MCF 10A (cell line): ENCODE data around the gene ASB1. TPM values are rescaled to one million over a fixed set of nuclear protein-coding genes. Genes with fewer than 3 reads are reported as not detected.

Experiments used
- BruUV-seq: library from RNA; stranded (reverse); fragments of 400-500 nt; replicated peaks from 2 replicates; lab custom pipeline; 2021; lab: Mats Ljungman, UMichigan
- CTCF ChIA-PET: fragments of 300-600 bp; sonication (Branson Sonifier 250); formaldehyde crosslinking; extraction: SDS; loops from one replicate; lab custom pipeline; 2021; ENCODE audit warnings: antibody characterized with exemption, inconsistent platforms; lab: Yijun Ruan, JAX
- POLR2A ChIA-PET: fragments of 300-600, 350-650 bp; sonication (Branson Sonifier 250); formaldehyde crosslinking; extraction: SDS; loops from one replicate; lab custom pipeline; 2020; ENCODE audit warnings: antibody characterized with exemption, inconsistent platforms; lab: Yijun Ruan, JAX
- DNase-seq: peaks from one replicate; pipeline ENCODE4 v3.0.0-alpha.2; 2018; ENCODE audit not compliant: unreplicated experiment
- H3K27ac Mint-ChIP-seq: one replicate; pipeline ENCODE4 v1.8.0; 2022; ENCODE audit warnings: mild to moderate bottlenecking, low read depth, mixed read lengths; ENCODE audit not compliant: unreplicated experiment
- H3K27me3 Mint-ChIP-seq: one replicate; pipeline ENCODE4 v1.8.0; 2022; ENCODE audit warnings: mixed read lengths; ENCODE audit not compliant: insufficient read depth, unreplicated experiment
- H3K36me3 Mint-ChIP-seq: one replicate; pipeline ENCODE4 v1.8.0; 2022; ENCODE audit warnings: mild to moderate bottlenecking, moderate library complexity, mixed read lengths; ENCODE audit not compliant: insufficient read depth, unreplicated experiment
- H3K4me1 Mint-ChIP-seq: one replicate; pipeline ENCODE4 v1.8.0; 2022; ENCODE audit warnings: mixed read lengths; ENCODE audit not compliant: insufficient read depth, unreplicated experiment
- H3K4me3 Mint-ChIP-seq: one replicate; pipeline ENCODE4 v1.8.0; 2022; ENCODE audit warnings: mild to moderate bottlenecking, moderate library complexity, mixed read lengths; ENCODE audit not compliant: unreplicated experiment
- H3K9me3 Mint-ChIP-seq: one replicate; pipeline ENCODE4 v1.8.0; 2022; ENCODE audit warnings: mixed read lengths; ENCODE audit not compliant: unreplicated experiment
- CTCF ChIP-seq: fragments of 200-600 bp; IDR thresholded peaks from one replicate; pipeline ENCODE4 v1.8.0; 2022; ENCODE audit warnings: antibody characterized with exemption, mild to moderate bottlenecking; ENCODE audit not compliant: unreplicated experiment
- intact Hi-C: fragments of 100-400 bp; cut with micrococcal nuclease; formaldehyde crosslinking; loops from 2 replicates; pipeline ENCODE4 v1.14.1; 2022
- total RNA-seq: library from RNA; stranded (reverse); gene quantifications from 2 replicates; pipeline ENCODE4 v1.2.3, GENCODE V29; 2022

The ASB1 gene
- total RNA-seq, 1 experiment from 2014 or later = 104 TPM

- CTCF ChIA-PET = no interaction called here
- intact Hi-C loops = no loop called here
- no peak for DNase-seq
- Mint-ChIP-seq H3K9me3 (no peaks in the 10 kb centered on the region), H3K4me3 (no peak overlapping the region), H3K4me1 (no peaks in the 10 kb centered on the region), H3K27me3 (peaks cover 12% of the 10 kb centered on the region), H3K27ac (no peak overlapping the region), H3K36me3 (no peaks in the 10 kb centered on the region)
- POLR2A ChIA-PET = no interaction called here
- no TSS peak for BruUV-seq
- no peak for TF ChIP-seq CTCF
These were observed 74.6 kb downstream of the ASB1 start for GRCh38 chr2:238501311-238501710.

Other genes starting within 250 kb of the ASB1 start
- gene ILKAP, start 223.2 kb upstream of the ASB1 start, total RNA-seq = 57.2 and 59.6 TPM in 2 replicates
- 16.8 and 19.7 TPM in 2 replicates for gene HES6, start 186.9 kb upstream of the ASB1 start, total RNA-seq
- 8.9 and 13.8 TPM in 2 replicates for gene PER2, start 138.3 kb upstream of the ASB1 start, total RNA-seq
- gene TRAF3IP1, start 106.4 kb upstream of the ASB1 start, total RNA-seq = 19.1 and 30.1 TPM in 2 replicates